ENCODE results near the gene FBLN2. TPM values are rescaled to one million over a fixed set of nuclear protein-coding genes. Genes with fewer than 3 reads are reported as not detected.

FBLN2 gene
- total RNA-seq, 1 experiment from 2014 or later = 0.05 TPM

GRCh38 chr3:13619661-13620230 is 70.8 kb downstream of the FBLN2 start:
- DNase-seq (ENCODE audit: low read depth) = no peak

- no peak for DNase-seq (ENCODE audit: low read depth)
Measured at GRCh38 chr3:13620281-13620680, 71.4 kb downstream of the FBLN2 start.

- no peak for DNase-seq (ENCODE audit: low read depth)
Measured at GRCh38 chr3:13620776-13621365, 71.9 kb downstream of the FBLN2 start.

- DNase-seq (ENCODE audit: low read depth) = no peak
Measured at GRCh38 chr3:13621381-13622221, 72.7 kb downstream of the FBLN2 start.

GRCh38 chr3:13622356-13622755 is 73.4 kb downstream of the FBLN2 start:
- DNase-seq (ENCODE audit: low read depth) = no peak

- no peak for DNase-seq (ENCODE audit: low read depth)
Measured at GRCh38 chr3:13623101-13623654, 74.3 kb downstream of the FBLN2 start.

GRCh38 chr3:13624021-13624420 is 75.1 kb downstream of the FBLN2 start:
- no peak for DNase-seq (ENCODE audit: low read depth)

- DNase-seq (ENCODE audit: low read depth) = no peak
Measured at GRCh38 chr3:13624671-13625125, 75.8 kb downstream of the FBLN2 start.

GRCh38 chr3:13626396-13626795 is 77.5 kb downstream of the FBLN2 start:
- no peak for DNase-seq (ENCODE audit: low read depth)

GRCh38 chr3:13626915-13627460 is 78.1 kb downstream of the FBLN2 start:
- DNase-seq (ENCODE audit: low read depth) = no peak

- no peak for DNase-seq (ENCODE audit: low read depth)
Measured at GRCh38 chr3:13627681-13628080, 78.8 kb downstream of the FBLN2 start.

GRCh38 chr3:13628432-13628831 is 79.5 kb downstream of the FBLN2 start:
- DNase-seq (ENCODE audit: low read depth) = no peak

GRCh38 chr3:13628841-13629551 is 80.1 kb downstream of the FBLN2 start:
- no peak for DNase-seq (ENCODE audit: low read depth)

GRCh38 chr3:13629644-13630043 is 80.7 kb downstream of the FBLN2 start:
- DNase-seq (ENCODE audit: low read depth) = no peak

GRCh38 chr3:13631256-13631655 is 82.3 kb downstream of the FBLN2 start:
- no peak for DNase-seq (ENCODE audit: low read depth)

- no peak for DNase-seq (ENCODE audit: low read depth)
Measured at GRCh38 chr3:13633176-13633575, 84.3 kb downstream of the FBLN2 start.

GRCh38 chr3:13634151-13634550 is 85.2 kb downstream of the FBLN2 start:
- DNase-seq (ENCODE audit: low read depth) = no peak

- DNase-seq (ENCODE audit: low read depth) = no peak
Measured at GRCh38 chr3:13634615-13635014, 85.7 kb downstream of the FBLN2 start.

- no peak for DNase-seq (ENCODE audit: low read depth)
Measured at GRCh38 chr3:13636186-13636585, 87.3 kb downstream of the FBLN2 start.

- no peak for DNase-seq (ENCODE audit: low read depth)
Measured at GRCh38 chr3:13636874-13637273, 87.9 kb downstream of the FBLN2 start.

GRCh38 chr3:13637311-13637891 is 88.5 kb downstream of the FBLN2 start:
- no peak for DNase-seq (ENCODE audit: low read depth)

Measured in HT1080 (cell line).